Measurements from ENCODE around the gene CDKN2AIP. TPM values are rescaled to one million over a fixed set of nuclear protein-coding genes. Genes with fewer than 3 reads are reported as not detected.

Gene CDKN2AIP, protein sequence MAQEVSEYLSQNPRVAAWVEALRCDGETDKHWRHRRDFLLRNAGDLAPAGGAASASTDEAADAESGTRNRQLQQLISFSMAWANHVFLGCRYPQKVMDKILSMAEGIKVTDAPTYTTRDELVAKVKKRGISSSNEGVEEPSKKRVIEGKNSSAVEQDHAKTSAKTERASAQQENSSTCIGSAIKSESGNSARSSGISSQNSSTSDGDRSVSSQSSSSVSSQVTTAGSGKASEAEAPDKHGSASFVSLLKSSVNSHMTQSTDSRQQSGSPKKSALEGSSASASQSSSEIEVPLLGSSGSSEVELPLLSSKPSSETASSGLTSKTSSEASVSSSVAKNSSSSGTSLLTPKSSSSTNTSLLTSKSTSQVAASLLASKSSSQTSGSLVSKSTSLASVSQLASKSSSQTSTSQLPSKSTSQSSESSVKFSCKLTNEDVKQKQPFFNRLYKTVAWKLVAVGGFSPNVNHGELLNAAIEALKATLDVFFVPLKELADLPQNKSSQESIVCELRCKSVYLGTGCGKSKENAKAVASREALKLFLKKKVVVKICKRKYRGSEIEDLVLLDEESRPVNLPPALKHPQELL
- 12.4 and 17.6 TPM in 2 replicates for total RNA-seq

DNA sequence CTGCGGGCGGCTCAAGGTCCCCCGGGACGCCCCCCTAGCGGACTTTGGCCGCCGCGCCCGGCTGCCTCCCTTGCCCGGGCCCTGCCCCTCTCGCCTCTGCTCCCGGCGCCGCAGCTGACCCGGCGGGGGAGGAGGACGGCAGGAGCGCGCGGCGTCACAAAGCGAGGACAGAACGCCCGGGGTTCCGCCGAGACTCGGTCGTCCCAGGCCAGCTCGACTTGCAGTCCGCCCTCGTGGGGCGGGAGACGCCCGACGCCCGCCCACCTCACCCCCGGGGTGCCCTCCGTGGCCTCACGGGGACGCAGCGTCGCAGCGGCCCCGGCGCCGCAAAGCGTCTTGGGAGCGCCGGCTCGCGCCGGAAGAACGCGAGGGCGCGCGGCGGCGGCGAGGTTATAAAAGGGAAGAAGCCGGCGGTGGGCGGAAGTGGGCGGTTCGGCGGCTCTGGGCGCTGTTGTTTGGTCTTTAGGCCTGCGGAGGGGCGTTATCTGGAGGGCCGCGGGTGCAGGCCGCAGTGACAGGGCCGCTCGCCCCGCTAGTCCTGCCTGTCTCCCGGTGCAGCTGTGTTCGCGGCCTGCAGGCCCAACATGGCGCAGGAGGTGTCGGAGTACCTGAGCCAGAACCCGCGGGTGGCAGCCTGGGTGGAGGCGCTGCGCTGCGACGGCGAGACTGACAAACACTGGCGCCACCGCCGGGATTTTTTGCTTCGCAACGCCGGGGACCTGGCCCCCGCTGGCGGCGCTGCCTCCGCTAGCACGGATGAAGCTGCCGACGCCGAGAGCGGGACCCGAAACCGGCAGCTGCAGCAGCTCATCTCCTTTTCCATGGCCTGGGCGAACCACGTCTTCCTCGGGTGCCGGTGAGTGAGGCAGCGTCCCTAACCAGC lies at the start of gene CDKN2AIP:
Gene CDKN2AIP, plus strand, starts transcription at position 423 of the 883 bp plus-strand sequence. Its CDS starts 162 bp downstream, at position 585.

Other genes with a start within 250 kb of the CDKN2AIP start
- gene CLDN22, start 124.4 kb upstream of the CDKN2AIP start, total RNA-seq = not detected in 2 replicates
- not detected in 2 replicates for gene CLDN24, start 122.2 kb upstream of the CDKN2AIP start, total RNA-seq
- gene ING2, start 60.4 kb downstream of the CDKN2AIP start, total RNA-seq = 8.4 and 10.0 TPM in 2 replicates
- gene RWDD4, start 214.5 kb downstream of the CDKN2AIP start, total RNA-seq = 21.1 and 23.9 TPM in 2 replicates
- 45.8 and 56.9 TPM in 2 replicates for gene TRAPPC11, start 214.7 kb downstream of the CDKN2AIP start, total RNA-seq

All from tracheal epithelial cell (primary cell).